Measurements from ENCODE around the gene ZBED3.

DNA sequence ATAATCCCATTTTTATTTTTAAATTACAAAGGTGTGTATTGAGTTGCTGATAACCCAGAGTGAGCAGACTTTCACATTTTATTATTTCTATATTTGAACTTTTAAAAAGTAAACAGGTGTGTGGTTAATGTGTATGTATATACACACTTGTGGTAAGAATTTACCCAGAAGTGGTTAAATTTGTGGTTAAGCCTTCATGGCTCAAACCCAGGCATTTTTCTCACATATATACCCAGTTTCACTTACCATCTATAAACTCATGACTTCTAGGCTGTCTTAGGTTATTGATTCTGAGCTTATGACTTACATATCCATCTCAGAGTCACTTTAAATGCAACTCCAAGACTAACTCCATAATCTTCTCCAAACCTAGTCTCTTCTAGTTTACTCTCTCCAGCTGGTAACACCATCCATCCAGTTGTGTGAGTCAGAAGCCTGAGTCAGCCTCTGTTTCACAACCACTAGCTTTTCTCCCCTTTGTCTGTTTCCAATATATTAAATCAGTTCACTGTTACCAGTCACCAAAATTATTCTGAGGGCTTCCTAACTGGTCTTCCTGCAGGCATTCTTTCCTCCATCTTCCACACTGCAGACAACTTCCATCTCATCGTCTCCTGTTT lies 20.2 kb downstream of the ZBED3 start:
- TF ChIP-seq, protein P1, sequence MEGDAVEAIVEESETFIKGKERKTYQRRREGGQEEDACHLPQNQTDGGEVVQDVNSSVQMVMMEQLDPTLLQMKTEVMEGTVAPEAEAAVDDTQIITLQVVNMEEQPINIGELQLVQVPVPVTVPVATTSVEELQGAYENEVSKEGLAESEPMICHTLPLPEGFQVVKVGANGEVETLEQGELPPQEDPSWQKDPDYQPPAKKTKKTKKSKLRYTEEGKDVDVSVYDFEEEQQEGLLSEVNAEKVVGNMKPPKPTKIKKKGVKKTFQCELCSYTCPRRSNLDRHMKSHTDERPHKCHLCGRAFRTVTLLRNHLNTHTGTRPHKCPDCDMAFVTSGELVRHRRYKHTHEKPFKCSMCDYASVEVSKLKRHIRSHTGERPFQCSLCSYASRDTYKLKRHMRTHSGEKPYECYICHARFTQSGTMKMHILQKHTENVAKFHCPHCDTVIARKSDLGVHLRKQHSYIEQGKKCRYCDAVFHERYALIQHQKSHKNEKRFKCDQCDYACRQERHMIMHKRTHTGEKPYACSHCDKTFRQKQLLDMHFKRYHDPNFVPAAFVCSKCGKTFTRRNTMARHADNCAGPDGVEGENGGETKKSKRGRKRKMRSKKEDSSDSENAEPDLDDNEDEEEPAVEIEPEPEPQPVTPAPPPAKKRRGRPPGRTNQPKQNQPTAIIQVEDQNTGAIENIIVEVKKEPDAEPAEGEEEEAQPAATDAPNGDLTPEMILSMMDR (conservative IDR thresholded peaks at IDR 0.05; ENCODE audit: low read depth, low read length): no peak
- TF ChIP-seq EZH2phosphoT487 (IDR thresholded peaks at IDR 0.05; ENCODE audit: borderline replicate concordance, low read length): no peak

Measured in PC-3 (cell line).